Urothelium cell line (cell line): ENCODE results near the gene ABHD1.
"Not testable (repeated sequence)": the region's sequence is repeated elsewhere in the genome, so short reads cannot be mapped to it uniquely, and the experiment has no call there.

Experiments used
- DNase-seq: peaks from one replicate; pipeline ENCODE4 v3.0.0; 2011; ENCODE audit warnings: low spot score, mixed read lengths
- FAIRE-seq: peaks from 2 replicates; lab custom pipeline; 2011; peaks lifted over from hg19 to GRCh38; lab: Jason Lieb, UNC

Gene ABHD1

GRCh38 chr2:27123302-27124150, at the start of gene ABHD1:
ABHD1 (plus strand) TSS chr2:27123815; CDS start chr2:27123949, 134 bp downstream.
- DNase-seq (peak; percentile 65), FAIRE-seq (peak; percentile 68)

GRCh38 chr2:27074738-27075565, 48.7 kb upstream of the ABHD1 start:
- DNase-seq (no peak), FAIRE-seq (no peak)

DNA sequence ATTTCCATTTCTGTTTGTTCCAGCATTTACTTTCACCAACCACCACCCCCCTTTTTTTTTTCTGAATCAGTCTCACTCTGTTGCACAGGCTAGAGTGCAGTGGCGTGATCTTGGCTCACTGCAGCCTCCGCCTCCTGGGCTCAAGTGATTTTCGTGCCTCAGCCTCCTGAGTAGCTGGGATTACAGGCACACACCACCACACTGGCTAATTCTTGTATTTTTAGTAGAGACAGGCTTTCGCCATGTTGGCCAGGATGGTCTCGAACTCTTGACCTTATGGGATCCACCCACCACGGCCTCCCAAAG, 48.1 kb upstream of the ABHD1 start:
- not testable (repeated sequence) for DNase-seq, FAIRE-seq

DNA sequence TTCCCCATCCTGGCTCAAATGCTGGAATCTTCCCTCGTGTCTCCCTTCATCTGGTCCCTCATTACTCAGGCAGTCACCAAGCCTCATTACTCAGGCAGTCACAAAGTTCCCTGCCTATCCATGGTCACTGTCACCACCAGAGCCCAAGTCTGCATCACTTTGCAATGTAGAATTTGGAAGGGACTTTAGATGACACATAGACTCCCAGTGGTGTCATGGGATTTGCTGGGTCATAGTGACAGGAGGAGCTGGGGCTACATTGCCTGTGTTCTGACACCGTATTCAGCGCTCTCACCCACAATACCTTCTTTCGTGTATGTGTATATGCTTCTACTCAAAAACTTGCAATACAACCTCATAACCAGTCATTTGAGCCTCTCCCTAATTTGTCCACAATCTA, 47.3 kb upstream of the ABHD1 start:
- DNase-seq = no peak
- FAIRE-seq = no peak

- FAIRE-seq (no peak), DNase-seq (no peak)
Observed at GRCh38 chr2:27077231-27077630, 46.4 kb upstream of the ABHD1 start.

DNA sequence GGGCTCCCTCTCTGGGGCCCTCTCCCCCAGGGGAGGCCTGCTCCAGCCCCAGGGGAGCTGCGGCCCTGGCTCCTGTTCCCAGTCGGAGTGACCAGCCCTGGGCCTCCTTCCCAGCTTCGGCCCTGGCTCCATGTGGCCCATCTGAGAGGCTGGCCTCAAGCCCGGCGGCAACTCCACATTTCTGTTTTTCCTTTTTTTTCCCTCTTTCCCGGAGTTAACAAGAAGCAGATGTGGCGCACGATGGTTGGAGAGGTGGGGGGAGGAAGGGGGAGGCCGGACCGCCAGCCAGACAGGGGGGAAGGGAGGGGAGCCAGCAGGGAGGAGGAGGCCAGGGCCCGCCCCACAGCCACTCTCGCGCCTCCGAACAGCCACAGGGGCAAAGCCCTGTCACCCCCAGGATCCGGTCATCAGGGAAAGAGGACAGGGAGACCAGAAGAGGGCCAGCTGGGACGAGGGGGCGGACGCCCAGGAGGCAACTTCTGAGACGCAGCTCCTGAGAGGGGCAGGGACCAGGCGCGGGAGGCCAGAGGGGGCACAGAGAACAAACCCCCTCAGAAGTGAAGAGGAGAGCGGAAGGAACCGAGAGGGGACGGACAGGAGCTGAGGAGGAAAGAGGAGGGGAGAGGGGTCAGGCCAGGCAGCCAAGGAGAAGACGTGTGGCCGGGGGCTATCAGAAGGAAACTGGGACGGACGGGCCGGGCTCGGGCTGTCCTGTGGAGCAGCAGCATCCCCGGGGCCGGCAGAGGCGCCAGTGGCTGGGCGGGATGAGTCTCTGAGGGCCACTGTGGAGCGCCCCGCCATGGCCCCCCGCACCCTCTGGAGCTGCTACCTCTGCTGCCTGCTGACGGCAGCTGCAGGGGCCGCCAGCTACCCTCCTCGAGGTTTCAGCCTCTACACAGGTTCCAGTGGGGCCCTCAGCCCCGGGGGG, 45.1 kb upstream of the ABHD1 start, which contains the start of gene EMILIN1:
Gene EMILIN1 (plus strand): TSS at position 349 of the 928 bp plus-strand sequence. CDS start 451 bp downstream, at position 800.
- FAIRE-seq = no peak
- DNase-seq = no peak

DNA sequence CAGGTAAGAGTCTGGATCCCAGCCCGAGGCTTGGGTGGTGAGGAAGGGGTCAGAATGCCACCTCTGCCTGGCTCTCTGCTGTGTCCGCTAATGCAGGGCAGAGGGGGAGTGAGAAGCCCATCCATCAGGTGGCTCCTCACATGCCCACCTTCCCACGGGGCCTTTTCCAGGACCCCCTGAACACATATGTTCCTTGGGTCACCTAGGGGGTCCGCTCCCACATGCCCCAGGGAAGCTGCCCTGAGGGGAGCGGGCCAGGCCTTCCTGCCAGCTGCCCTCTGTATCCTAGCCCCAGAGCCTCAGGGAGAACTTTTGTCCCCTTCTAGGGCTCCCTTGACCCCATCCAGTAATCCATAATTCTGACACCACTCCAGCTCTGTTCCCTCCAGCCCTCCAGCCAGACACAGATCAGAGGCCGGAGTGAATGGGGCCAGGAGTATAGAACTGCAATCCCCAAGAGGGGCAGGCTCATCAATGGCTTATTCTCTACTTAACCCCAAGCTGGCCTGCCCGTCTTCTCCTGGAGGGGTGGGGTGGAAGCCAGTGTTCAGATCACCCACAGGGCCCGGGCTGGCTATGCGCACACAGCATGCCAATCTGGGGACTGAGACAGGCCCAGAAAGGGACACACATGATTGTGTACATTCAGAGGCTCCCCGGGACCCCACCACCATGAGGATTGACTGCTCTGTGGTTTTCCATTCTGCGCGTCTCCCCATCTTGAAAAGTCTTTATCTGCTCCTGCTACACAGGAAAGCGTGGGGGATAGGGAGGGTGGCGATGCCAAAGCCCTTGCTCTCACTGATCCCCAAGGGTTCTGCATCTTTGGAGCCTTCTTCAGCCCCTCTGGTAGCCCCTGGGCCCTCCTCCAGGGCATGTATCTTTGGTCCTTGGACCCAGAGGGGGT, 44.1 kb upstream of the ABHD1 start:
- FAIRE-seq (no peak), DNase-seq (no peak)

DNA sequence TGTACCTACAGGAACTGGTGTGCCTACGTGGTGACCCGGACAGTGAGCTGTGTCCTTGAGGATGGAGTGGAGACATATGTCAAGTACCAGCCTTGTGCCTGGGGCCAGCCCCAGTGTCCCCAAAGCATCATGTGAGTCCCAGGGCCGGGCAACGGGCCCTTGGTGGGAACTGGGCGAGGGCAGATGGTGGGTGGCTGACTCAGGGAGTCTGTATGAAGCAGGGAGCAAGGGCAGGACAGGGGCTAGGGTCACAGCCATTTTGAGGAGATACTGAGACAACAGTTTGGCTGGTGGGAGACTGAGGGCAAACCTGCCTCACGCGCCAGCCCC, 43.5 kb upstream of the ABHD1 start:
- no peak for DNase-seq
- no peak for FAIRE-seq

DNA sequence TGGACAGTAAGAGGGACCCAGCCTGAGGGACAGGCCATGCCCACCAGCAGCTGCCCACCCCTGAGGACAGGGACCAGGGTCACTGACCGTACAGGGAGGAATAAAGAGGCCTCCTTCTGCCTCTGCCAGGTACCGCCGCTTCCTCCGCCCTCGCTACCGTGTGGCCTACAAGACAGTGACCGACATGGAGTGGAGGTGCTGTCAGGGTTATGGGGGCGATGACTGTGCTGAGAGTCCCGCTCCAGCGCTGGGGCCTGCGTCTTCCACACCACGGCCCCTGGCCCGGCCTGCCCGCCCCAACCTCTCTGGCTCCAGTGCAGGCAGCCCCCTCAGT, 43.0 kb upstream of the ABHD1 start:
- DNase-seq (no peak), FAIRE-seq (no peak)

DNA sequence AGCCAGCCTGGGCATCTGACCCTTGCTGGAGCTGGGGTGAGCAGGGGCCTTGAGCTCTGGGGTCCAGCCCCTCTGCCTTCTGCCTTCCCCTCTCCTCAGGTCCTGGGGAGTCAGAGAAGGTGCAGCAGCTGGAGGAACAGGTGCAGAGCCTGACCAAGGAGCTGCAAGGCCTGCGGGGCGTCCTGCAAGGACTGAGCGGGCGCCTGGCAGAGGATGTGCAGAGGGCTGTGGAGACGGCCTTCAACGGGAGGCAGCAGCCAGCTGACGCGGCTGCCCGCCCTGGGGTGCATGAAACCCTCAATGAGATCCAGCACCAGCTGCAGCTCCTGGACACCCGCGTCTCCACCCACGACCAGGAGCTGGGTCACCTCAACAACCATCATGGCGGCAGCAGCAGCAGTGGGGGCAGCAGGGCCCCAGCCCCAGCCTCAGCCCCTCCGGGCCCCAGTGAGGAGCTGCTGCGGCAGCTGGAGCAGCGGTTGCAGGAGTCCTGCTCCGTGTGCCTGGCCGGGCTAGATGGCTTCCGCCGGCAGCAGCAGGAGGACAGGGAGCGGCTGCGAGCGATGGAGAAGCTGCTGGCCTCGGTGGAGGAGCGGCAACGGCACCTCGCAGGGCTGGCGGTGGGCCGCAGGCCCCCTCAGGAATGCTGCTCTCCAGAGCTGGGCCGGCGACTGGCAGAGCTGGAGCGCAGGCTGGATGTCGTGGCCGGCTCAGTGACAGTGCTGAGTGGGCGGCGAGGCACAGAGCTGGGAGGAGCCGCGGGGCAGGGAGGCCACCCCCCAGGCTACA, 41.4 kb upstream of the ABHD1 start:
- FAIRE-seq (no peak), DNase-seq (no peak)

- FAIRE-seq (no peak), DNase-seq (no peak)
Observed at GRCh38 chr2:27082773-27083409, 40.7 kb upstream of the ABHD1 start.

- no peak for DNase-seq
- FAIRE-seq = no peak
Observed at GRCh38 chr2:27083410-27084296, 40.0 kb upstream of the ABHD1 start.

DNA sequence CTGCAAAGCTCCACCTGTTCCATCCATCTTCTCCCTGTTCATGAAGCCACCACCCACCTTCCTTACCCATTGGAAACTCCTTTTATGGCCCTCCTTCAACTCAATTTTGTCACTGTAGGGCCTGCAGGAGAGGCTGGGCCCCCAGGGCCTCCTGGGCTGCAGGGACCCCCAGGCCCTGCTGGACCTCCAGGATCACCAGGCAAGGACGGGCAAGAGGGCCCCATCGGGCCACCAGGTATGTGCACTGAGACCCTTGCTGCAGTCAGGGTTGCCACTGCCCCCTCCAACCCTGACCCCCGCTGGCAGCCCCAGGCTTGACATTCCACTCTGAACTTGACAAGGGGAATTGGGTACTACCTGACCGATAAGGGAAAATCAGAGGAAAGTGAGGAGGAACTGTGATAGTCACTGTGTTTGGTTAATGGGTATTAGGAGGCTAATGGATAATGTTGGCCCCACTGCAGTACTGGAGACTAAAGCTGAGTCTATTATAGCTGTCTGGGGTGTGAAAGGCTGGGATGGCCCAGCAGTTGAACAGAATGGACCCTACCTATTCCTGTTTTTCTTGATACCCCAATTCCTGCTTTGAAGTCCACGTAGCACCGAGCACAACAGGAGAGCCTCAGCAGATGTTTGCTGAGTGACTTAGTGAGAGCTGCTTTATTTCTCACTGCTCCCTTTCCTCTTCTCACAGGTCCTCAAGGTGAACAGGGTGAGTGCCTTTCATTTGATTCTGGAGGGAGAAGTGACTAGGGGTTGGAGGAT, 39.1 kb upstream of the ABHD1 start:
- no peak for FAIRE-seq
- no peak for DNase-seq

DNA sequence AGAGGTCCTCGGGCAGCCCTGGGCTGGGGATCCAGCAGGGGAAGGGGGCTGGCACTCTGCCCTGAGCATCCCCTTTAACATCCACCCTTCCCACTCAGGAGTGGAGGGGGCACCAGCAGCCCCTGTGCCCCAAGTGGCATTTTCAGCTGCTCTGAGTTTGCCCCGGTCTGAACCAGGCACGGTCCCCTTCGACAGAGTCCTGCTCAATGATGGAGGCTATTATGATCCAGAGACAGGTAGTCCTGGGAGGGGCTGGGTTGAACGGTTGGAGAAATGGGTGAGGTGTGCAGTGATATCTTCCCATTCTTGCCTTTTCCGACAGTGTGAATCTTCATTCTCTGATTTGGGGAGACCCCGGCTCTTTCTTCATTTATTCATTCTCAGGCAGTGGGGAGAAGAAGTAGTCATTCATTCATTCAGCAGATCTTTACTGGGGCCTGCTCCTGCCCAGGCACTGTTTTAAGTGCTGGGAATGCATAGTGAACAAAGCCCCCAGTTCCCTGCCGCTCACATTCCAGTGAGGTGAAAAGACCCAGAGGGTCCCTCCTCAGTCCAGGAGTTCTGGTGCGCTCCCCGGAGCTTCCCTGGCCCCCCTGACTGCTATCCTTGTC, 38.4 kb upstream of the ABHD1 start:
- DNase-seq = no peak
- no peak for FAIRE-seq

DNA sequence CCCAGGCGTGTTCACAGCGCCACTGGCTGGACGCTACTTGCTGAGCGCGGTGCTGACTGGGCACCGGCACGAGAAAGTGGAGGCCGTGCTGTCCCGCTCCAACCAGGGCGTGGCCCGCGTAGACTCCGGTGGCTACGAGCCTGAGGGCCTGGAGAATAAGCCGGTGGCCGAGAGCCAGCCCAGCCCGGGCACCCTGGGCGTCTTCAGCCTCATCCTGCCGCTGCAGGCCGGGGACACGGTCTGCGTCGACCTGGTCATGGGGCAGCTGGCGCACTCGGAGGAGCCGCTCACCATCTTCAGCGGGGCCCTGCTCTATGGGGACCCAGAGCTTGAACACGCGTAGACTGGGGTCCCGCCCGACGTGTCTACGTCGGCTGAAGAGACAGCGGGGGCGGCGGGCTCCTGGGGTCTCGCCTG, 37.9 kb upstream of the ABHD1 start:
- peak; percentile 70 for DNase-seq
- FAIRE-seq = peak; percentile 70

GRCh38 chr2:27086090-27086723, 37.4 kb upstream of the ABHD1 start:
- peak; percentile 99 for DNase-seq
- FAIRE-seq = peak; percentile 89
